Suprapubic skin (tissue), 3 donors: ENCODE measurements around the gene CLEC4M.

ENCODE experiments used
- POLR2AphosphoS5 ChIP-seq, 3 donors: sonication (generic); formaldehyde crosslinking; IDR thresholded peaks; one replicate each; pipeline ENCODE4 v1.6.1; 2017; ENCODE audit warnings: antibody characterized with exemption in 3 of 3
- TF ChIP-seq, protein P1 (sequence below), 2 donors: fragments of 200-600 bp in 1 of 2; fragments of 450-650 bp in 1 of 2; sonication (generic) in 1 of 2; IDR thresholded peaks; one replicate each; pipeline ENCODE4 v1.5.1; 2016 to 2019; ENCODE audit warnings: antibody characterized with exemption in 2 of 2, mild to moderate bottlenecking in 1 of 2, moderate library complexity in 1 of 2

DNA sequence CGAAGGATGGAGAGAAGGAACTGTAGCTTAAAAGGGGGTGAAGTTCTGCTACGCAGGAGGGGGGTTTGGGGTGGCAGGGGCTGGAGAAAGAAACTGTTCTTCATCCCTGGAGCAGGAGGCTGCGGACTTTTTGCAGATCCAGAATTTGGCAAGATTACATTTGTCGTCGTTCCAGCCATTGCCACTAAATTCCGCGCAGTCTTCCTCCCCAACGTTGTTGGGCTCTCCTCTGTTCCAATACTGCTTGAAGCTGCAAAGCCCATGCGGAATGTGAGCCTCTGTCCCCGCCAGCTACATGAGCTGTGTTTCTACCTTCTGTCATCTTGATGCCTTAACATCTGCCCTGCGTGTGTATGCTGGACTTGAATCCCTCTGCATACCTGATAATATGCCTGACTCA is 20.1 kb upstream of the CLEC4M start:
- no peak for TF ChIP-seq POLR2AphosphoS5 (IDR thresholded peaks at IDR 0.05)
- TF ChIP-seq, protein P1, sequence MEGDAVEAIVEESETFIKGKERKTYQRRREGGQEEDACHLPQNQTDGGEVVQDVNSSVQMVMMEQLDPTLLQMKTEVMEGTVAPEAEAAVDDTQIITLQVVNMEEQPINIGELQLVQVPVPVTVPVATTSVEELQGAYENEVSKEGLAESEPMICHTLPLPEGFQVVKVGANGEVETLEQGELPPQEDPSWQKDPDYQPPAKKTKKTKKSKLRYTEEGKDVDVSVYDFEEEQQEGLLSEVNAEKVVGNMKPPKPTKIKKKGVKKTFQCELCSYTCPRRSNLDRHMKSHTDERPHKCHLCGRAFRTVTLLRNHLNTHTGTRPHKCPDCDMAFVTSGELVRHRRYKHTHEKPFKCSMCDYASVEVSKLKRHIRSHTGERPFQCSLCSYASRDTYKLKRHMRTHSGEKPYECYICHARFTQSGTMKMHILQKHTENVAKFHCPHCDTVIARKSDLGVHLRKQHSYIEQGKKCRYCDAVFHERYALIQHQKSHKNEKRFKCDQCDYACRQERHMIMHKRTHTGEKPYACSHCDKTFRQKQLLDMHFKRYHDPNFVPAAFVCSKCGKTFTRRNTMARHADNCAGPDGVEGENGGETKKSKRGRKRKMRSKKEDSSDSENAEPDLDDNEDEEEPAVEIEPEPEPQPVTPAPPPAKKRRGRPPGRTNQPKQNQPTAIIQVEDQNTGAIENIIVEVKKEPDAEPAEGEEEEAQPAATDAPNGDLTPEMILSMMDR (IDR thresholded peaks at IDR 0.05): no peak
